PC-9 (cell line): ENCODE measurements around the gene KCNQ5. TPM values are rescaled to one million over a fixed set of nuclear protein-coding genes. Genes with fewer than 3 reads are reported as not detected.

Experiments used
- BruUV-seq: library from RNA; stranded (reverse); fragments of 400-500 nt; replicated peaks from 2 replicates; lab custom pipeline; 2021; lab: Mats Ljungman, UMichigan
- CTCF ChIA-PET: fragments of 300-600 bp; sonication (Branson Sonifier 250); formaldehyde crosslinking; loops from one replicate; lab custom pipeline; 2022; ENCODE audit warnings: antibody characterized with exemption; lab: Charles Lee
- POLR2A ChIA-PET: fragments of 300-600 bp; sonication (Branson Sonifier 250); formaldehyde crosslinking; loops from one replicate; lab custom pipeline; 2022; ENCODE audit warnings: antibody characterized with exemption; ENCODE audit not compliant: unreplicated experiment; lab: Charles Lee
- DNase-seq, 2 experiments: peaks; one replicate each; pipeline versions ENCODE4 v3.0.0 to v3.0.0-alpha.2; 2015 to 2022; ENCODE audit warnings: mixed read lengths in 1 of 2
- H2AFZ ChIP-seq: fragments of 200-600 bp; sonication (generic); 2 replicates; pipeline ENCODE4 v1.8.1; 2017; ENCODE audit warnings: antibody characterized with exemption
- H3F3A ChIP-seq: fragments of 200-600 bp; sonication (generic); 2 replicates; pipeline ENCODE4 v1.8.1; 2017; ENCODE audit warnings: antibody characterized with exemption, mild to moderate bottlenecking, low read depth; ENCODE audit not compliant: insufficient read depth
- H3K27ac ChIP-seq: fragments of 200-600 bp; sonication (generic); 2 replicates; pipeline ENCODE4 v1.6.1; 2016; ENCODE audit warnings: mixed run types
- H3K27me3 ChIP-seq: fragments of 200-600 bp; sonication (generic); 2 replicates; pipeline ENCODE4 v1.6.1; 2016; ENCODE audit warnings: low read depth, mixed run types; ENCODE audit not compliant: insufficient read depth
- H3K36me3 ChIP-seq: fragments of 200-600 bp; sonication (generic); 2 replicates; pipeline ENCODE4 v1.6.1; 2016; ENCODE audit warnings: low read depth, mixed run types
- H3K4me1 ChIP-seq: fragments of 200-600 bp; sonication (generic); replicated peaks from 2 replicates; pipeline ENCODE4 v1.6.1; 2016; ENCODE audit warnings: mixed run types; ENCODE audit not compliant: insufficient read depth
- H3K4me2 ChIP-seq: fragments of 200-600 bp; sonication (generic); 2 replicates; pipeline ENCODE4 v1.6.1; 2017; ENCODE audit warnings: mixed run types
- H3K4me3 ChIP-seq: fragments of 200-600 bp; sonication (generic); 2 replicates; pipeline ENCODE4 v1.6.1; 2016; ENCODE audit warnings: mixed run types
- H3K79me2 ChIP-seq: fragments of 200-600 bp; sonication (generic); 2 replicates; pipeline ENCODE4 v1.6.1; 2017; ENCODE audit warnings: low read depth, mixed run types
- H3K9me2 ChIP-seq: fragments of 200-600 bp; sonication (generic); 2 replicates; pipeline ENCODE4 v1.8.1; 2017; ENCODE audit warnings: mild to moderate bottlenecking; ENCODE audit not compliant: insufficient read depth
- H3K9me3 ChIP-seq: fragments of 200-600 bp; sonication (generic); 2 replicates; pipeline ENCODE4 v1.8.1; 2016; ENCODE audit warnings: low read depth; ENCODE audit not compliant: insufficient read depth
- H4K20me1 ChIP-seq: fragments of 200-600 bp; sonication (generic); 2 replicates; pipeline ENCODE4 v1.8.1; 2017; ENCODE audit not compliant: insufficient read depth
- EZH2 ChIP-seq: fragments of 200-600 bp; sonication (generic); IDR thresholded peaks from 2 replicates; pipeline ENCODE4 v1.8.0; 2017; ENCODE audit warnings: antibody characterized with exemption, low read depth
- intact Hi-C: fragments of 100-400 bp; cut with micrococcal nuclease; formaldehyde crosslinking; loops from one replicate; pipeline ENCODE4 v1.10.0; 2022; ENCODE audit not compliant: unreplicated experiment
- total RNA-seq: library from RNA; stranded (reverse); gene quantifications from 2 replicates; pipeline ENCODE4 v1.2.3, GENCODE V29; 2021
- TF ChIP-seq, protein P1 (sequence below): fragments of 200-600 bp; sonication (generic); conservative IDR thresholded peaks from 2 replicates; pipeline ENCODE4 v1.6.1; 2017; ENCODE audit warnings: mixed run types, antibody characterized with exemption, mild to moderate bottlenecking, moderate library complexity

Gene KCNQ5
- total RNA-seq, 1 experiment from 2014 or later = 0.20 TPM

GRCh38 chr6:72873433-72873832 lies 251.6 kb downstream of the KCNQ5 start:
- H3K4me3 ChIP-seq = no peak overlapping the region
- no peaks in the 10 kb centered on the region for H3K4me1 ChIP-seq
- no peak overlapping the region for H2AFZ ChIP-seq
- H3K36me3 ChIP-seq = no peaks in the 10 kb centered on the region
- no peaks in the 10 kb centered on the region for H3F3A ChIP-seq
- TF ChIP-seq, protein P1, sequence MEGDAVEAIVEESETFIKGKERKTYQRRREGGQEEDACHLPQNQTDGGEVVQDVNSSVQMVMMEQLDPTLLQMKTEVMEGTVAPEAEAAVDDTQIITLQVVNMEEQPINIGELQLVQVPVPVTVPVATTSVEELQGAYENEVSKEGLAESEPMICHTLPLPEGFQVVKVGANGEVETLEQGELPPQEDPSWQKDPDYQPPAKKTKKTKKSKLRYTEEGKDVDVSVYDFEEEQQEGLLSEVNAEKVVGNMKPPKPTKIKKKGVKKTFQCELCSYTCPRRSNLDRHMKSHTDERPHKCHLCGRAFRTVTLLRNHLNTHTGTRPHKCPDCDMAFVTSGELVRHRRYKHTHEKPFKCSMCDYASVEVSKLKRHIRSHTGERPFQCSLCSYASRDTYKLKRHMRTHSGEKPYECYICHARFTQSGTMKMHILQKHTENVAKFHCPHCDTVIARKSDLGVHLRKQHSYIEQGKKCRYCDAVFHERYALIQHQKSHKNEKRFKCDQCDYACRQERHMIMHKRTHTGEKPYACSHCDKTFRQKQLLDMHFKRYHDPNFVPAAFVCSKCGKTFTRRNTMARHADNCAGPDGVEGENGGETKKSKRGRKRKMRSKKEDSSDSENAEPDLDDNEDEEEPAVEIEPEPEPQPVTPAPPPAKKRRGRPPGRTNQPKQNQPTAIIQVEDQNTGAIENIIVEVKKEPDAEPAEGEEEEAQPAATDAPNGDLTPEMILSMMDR = no peak
- TF ChIP-seq EZH2 = no peak
- H3K4me2 ChIP-seq = no peak overlapping the region
- no peak overlapping the region for H3K27ac ChIP-seq
- H3K9me2 ChIP-seq = no peaks in the 10 kb centered on the region
- ChIA-PET CTCF (no interaction called here), POLR2A (no interaction called here)
- DNase-seq = no peak
- H3K27me3 ChIP-seq = no peaks in the 10 kb centered on the region
- no TSS peak for BruUV-seq
- H4K20me1 ChIP-seq = no peaks in the 10 kb centered on the region
- no peaks in the 10 kb centered on the region for H3K79me2 ChIP-seq
- no peaks in the 10 kb centered on the region for H3K9me3 ChIP-seq
- intact Hi-C loops = no loop called here

GRCh38 chr6:72876256-72876655 lies 254.4 kb downstream of the KCNQ5 start:
- CTCF ChIA-PET = no interaction called here
- BruUV-seq = no TSS peak

GRCh38 chr6:72886170-72886569 lies 264.3 kb downstream of the KCNQ5 start:
- H3K27ac ChIP-seq = no peak overlapping the region
- H3K27me3 ChIP-seq = no peaks in the 10 kb centered on the region
- H3K9me3 ChIP-seq = no peaks in the 10 kb centered on the region
- peaks cover 4% of the 10 kb centered on the region; the same call in 1 of the 2 replicates for H3K9me2 ChIP-seq
- TF ChIP-seq EZH2 = no peak
- TF ChIP-seq, protein P1 = no peak
- no peak overlapping the region for H2AFZ ChIP-seq
- no peaks in the 10 kb centered on the region for H4K20me1 ChIP-seq
- BruUV-seq = no TSS peak
- H3K4me3 ChIP-seq = no peak overlapping the region
- H3K36me3 ChIP-seq = no peaks in the 10 kb centered on the region
- H3K4me1 ChIP-seq = no peaks in the 10 kb centered on the region
- no peak for DNase-seq
- no peaks in the 10 kb centered on the region for H3K79me2 ChIP-seq
- CTCF ChIA-PET = no interaction called here
- no peaks in the 10 kb centered on the region for H3F3A ChIP-seq
- POLR2A ChIA-PET = interaction anchor here (0.6 kb wide), 1 partner anchor 645 kb away, joined by 4 read pairs; no protein-coding TSS in a partner anchor
- no peak overlapping the region for H3K4me2 ChIP-seq
- intact Hi-C loops = no loop called here

More at GRCh38 chr6:72876256-72876655, 254.4 kb downstream of the KCNQ5 start:
- Histone ChIP-seq H2AFZ (no peak overlapping the region), H3K27ac (no peak overlapping the region), H3K36me3 (no peaks in the 10 kb centered on the region), H4K20me1 (no peaks in the 10 kb centered on the region), H3K4me3 (no peak overlapping the region), H3K4me1 (no peaks in the 10 kb centered on the region), H3K4me2 (no peak overlapping the region), H3F3A (no peaks in the 10 kb centered on the region), H3K9me2 (no peaks in the 10 kb centered on the region), H3K27me3 (no peaks in the 10 kb centered on the region), H3K79me2 (no peaks in the 10 kb centered on the region), H3K9me3 (no peaks in the 10 kb centered on the region)
- DNase-seq = no peak
- intact Hi-C loops = no loop called here
- POLR2A ChIA-PET = no interaction called here
- no peak for TF ChIP-seq EZH2
- TF ChIP-seq, protein P1 = no peak
